NCI-H2227 (cell line): Measurements from ENCODE around the gene LRRC9.

Experiments
- DNase-seq: peaks from one replicate; lab custom pipeline; 2025; ENCODE audit not compliant: unreplicated experiment; lab: John Stamatoyannopoulos, UW

Gene LRRC9

DNA sequence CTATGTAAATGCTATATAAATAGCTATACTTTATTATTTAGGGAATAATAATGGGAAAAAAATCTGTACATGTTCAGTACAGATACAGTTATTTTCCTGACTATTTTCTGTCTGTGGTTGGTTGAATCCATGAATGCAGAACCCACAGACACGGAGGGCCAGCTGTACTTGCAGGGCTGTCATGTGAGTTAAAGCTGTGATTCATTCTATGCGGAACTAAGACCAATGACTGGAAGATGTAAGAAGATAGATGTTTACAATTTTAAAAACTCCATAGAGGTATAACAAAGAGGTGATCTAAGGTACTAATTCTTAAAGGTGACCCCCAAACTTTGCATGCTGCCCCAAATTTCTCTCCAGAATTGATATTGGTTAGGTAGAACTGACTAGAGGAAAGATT, 186.4 kb downstream of the LRRC9 start:
- no peak for DNase-seq

DNA sequence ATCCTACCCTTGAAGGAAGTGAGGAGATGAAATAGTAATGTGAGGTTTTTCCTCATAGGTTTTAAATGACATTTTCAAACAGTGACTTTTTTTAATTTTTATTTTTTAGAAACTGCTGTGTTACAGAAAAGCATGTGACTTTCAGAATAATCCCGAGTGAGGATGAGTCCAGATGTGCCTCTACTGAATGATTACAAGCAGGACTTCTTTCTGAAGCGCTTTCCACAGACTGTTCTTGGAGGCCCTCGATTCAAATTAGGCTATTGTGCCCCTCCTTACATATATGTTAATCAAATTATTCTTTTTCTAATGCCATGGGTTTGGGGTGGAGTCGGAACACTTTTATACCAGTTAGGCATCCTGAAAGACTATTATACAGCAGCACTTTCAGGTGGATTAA, 187.5 kb downstream of the LRRC9 start:
- DNase-seq, result no peak

DNA sequence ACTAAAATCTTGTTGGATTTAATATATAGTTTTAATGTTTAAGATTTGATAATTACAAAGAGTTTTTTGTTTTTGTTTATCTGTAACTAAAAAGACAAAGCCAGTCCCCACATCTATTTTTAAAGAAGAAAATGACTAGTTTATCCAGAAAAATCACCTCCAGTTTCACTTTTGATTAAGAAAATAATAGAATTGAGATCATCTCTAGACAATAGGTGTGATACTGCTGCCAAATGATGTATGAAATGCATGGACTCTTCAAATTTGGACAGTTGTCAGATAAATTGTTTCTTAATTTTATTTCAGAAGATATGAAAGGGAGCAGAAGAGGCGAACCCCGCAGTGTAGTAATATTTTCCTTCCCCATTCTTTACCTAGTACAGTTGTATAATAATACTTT, 191.8 kb downstream of the LRRC9 start:
- DNase-seq, result no peak
